Neural cell (in vitro differentiated cells): ENCODE data around the gene BOD1L2. TPM values are rescaled to one million over a fixed set of nuclear protein-coding genes. Genes with fewer than 3 reads are reported as not detected.

Experiments used
- H2AFZ ChIP-seq: fragments of 200-600, 300-800 bp; sonication (generic), shearing (Covaris generic); 2 replicates; pipeline ENCODE4 v1.6.0; 2014; ENCODE audit warnings: low read depth, mild to moderate bottlenecking, antibody characterized with exemption, low read length, moderate library complexity
- H3F3A ChIP-seq: fragments of 200-600 bp; shearing (Covaris generic); 2 replicates; pipeline ENCODE4 v1.6.1; 2016; ENCODE audit warnings: mild to moderate bottlenecking, moderate library complexity, mixed read lengths, antibody characterized with exemption, low read length; ENCODE audit not compliant: insufficient read depth, poor library complexity, severe bottlenecking
- H3K27ac ChIP-seq: fragments of 200-600, 300-800 bp; sonication (generic), shearing (Covaris generic); 2 replicates; pipeline ENCODE4 v1.5.1; 2014; ENCODE audit warnings: mild to moderate bottlenecking, low read length, moderate library complexity
- H3K27me3 ChIP-seq: fragments of 300-800, 200-600 bp; sonication (generic), shearing (Covaris generic); 2 replicates; pipeline ENCODE4 v1.6.0; 2014; ENCODE audit warnings: mild to moderate bottlenecking, low read depth, low read length, moderate library complexity; ENCODE audit not compliant: insufficient read depth
- H3K36me3 ChIP-seq: fragments of 300-800, 200-600 bp; sonication (generic), shearing (Covaris generic); 2 replicates; pipeline ENCODE4 v1.5.1; 2014; ENCODE audit warnings: mild to moderate bottlenecking, antibody characterized with exemption, low read length, moderate library complexity; ENCODE audit not compliant: insufficient read depth
- H3K4me2 ChIP-seq: fragments of 300-800, 200-600 bp; sonication (generic), shearing (Covaris generic); 2 replicates; pipeline ENCODE4 v1.6.0; 2014; ENCODE audit warnings: mild to moderate bottlenecking, low read length
- H3K4me3 ChIP-seq: fragments of 300-800, 200-600 bp; sonication (generic), shearing (Covaris generic); 2 replicates; pipeline ENCODE4 v1.5.1; 2014; ENCODE audit warnings: mild to moderate bottlenecking, low read length, moderate library complexity
- H3K79me2 ChIP-seq: fragments of 200-600 bp; shearing (Covaris generic); replicated peaks from 2 replicates; pipeline ENCODE4 v1.6.0; 2014; ENCODE audit warnings: mild to moderate bottlenecking, low read length, moderate library complexity; ENCODE audit not compliant: insufficient read depth
- H3K9ac ChIP-seq: fragments of 300-800, 200-600 bp; sonication (generic), shearing (Covaris generic); 2 replicates; pipeline ENCODE4 v1.6.1; 2016; ENCODE audit warnings: mild to moderate bottlenecking, low read length, mixed read lengths
- H3K9me2 ChIP-seq: fragments of 200-600 bp; shearing (Covaris generic); 2 replicates; pipeline ENCODE4 v1.6.1; 2016; ENCODE audit warnings: mild to moderate bottlenecking, low read length, mixed read lengths; ENCODE audit not compliant: insufficient read depth
- H3K9me3 ChIP-seq: fragments of 200-600, 300-800 bp; sonication (generic), shearing (Covaris generic); 2 replicates; pipeline ENCODE4 v1.6.1; 2016; ENCODE audit warnings: mild to moderate bottlenecking, mixed run types, low read length, moderate library complexity, mixed read lengths
- H4K20me1 ChIP-seq: fragments of 200-600 bp; shearing (Covaris generic); 2 replicates; pipeline ENCODE4 v1.6.1; 2016; ENCODE audit warnings: mild to moderate bottlenecking, mixed run types; ENCODE audit not compliant: insufficient read depth
- CTCF ChIP-seq: fragments of 450-650 bp; IDR thresholded peaks from 2 replicates; pipeline ENCODE4 v1.5.1; 2014; ENCODE audit warnings: antibody characterized with exemption, mild to moderate bottlenecking, moderate library complexity; ENCODE audit not compliant: poor library complexity, severe bottlenecking
- EP300 ChIP-seq: fragments of 450-650 bp; conservative IDR thresholded peaks from 2 replicates; pipeline ENCODE4 v1.6.1; 2014; ENCODE audit warnings: antibody characterized with exemption, mild to moderate bottlenecking, moderate library complexity; ENCODE audit not compliant: poor library complexity, severe bottlenecking
- EZH2 ChIP-seq: fragments of 200-600, 300-800 bp; shearing (Covaris generic), sonication (generic); IDR thresholded peaks from 2 replicates; pipeline ENCODE4 v1.6.1; 2014; ENCODE audit warnings: antibody characterized with exemption, low read length, borderline replicate concordance, mild to moderate bottlenecking; ENCODE audit not compliant: insufficient read depth, poor library complexity, severe bottlenecking
- MXI1 ChIP-seq: fragments of 450-650 bp; conservative IDR thresholded peaks from 2 replicates; pipeline ENCODE4 v1.6.1; 2014; ENCODE audit warnings: antibody characterized with exemption, mild to moderate bottlenecking; ENCODE audit not compliant: poor library complexity, severe bottlenecking
- POLR2AphosphoS5 ChIP-seq: IDR thresholded peaks from 2 replicates; pipeline ENCODE4 v1.6.1; 2012
- RAD21 ChIP-seq: fragments of 450-650 bp; conservative IDR thresholded peaks from 2 replicates; pipeline ENCODE4 v1.6.1; 2014; ENCODE audit warnings: antibody characterized with exemption, mild to moderate bottlenecking, moderate library complexity
- REST ChIP-seq: IDR thresholded peaks from 2 replicates; pipeline ENCODE4 v1.6.1; 2012; ENCODE audit warnings: borderline replicate concordance
- SMC3 ChIP-seq: fragments of 450-650 bp; conservative IDR thresholded peaks from 2 replicates; pipeline ENCODE4 v1.6.1; 2014; ENCODE audit warnings: antibody characterized with exemption, mild to moderate bottlenecking, moderate library complexity; ENCODE audit not compliant: poor library complexity
- TAF1 ChIP-seq: IDR thresholded peaks from 2 replicates; pipeline ENCODE4 v1.6.1; 2012; ENCODE audit warnings: low read depth
- polyA plus RNA-seq: library from polyadenylated mRNA; depleted of rRNA; stranded (reverse); fragments of >200 nt; gene quantifications from 2 replicates; pipeline ENCODE4 v1.2.3, GENCODE V29; 2014

BOD1L2 gene
- polyA plus RNA-seq, 1 donor from 2014 or later: not detected

- Histone ChIP-seq H3F3A (no peaks in the 10 kb centered on the region), H4K20me1 (no peaks in the 10 kb centered on the region), H3K79me2 (no peaks in the 10 kb centered on the region), H2AFZ (no peak overlapping the region), H3K9ac (no peak overlapping the region), H3K27me3 (no peaks in the 10 kb centered on the region), H3K9me2 (no peaks in the 10 kb centered on the region), H3K9me3 (no peaks in the 10 kb centered on the region), H3K4me2 (no peak overlapping the region), H3K27ac (no peak overlapping the region), H3K36me3 (no peaks in the 10 kb centered on the region), H3K4me3 (no peak overlapping the region)
- no peak for TF ChIP-seq SMC3
- no peak for TF ChIP-seq EZH2
- no peak for TF ChIP-seq POLR2AphosphoS5
- TF ChIP-seq TAF1: no peak
- TF ChIP-seq MXI1: no peak
- TF ChIP-seq REST: no peak
- TF ChIP-seq RAD21: no peak
- no peak for TF ChIP-seq EP300
- TF ChIP-seq CTCF: no peak
Observed at GRCh38 chr18:57150828-57151227, 3.9 kb downstream of the BOD1L2 start.

- no peak overlapping the region for H2AFZ ChIP-seq
- H3K27ac ChIP-seq: no peak overlapping the region
- no peaks in the 10 kb centered on the region for H3F3A ChIP-seq
- H3K79me2 ChIP-seq: no peaks in the 10 kb centered on the region
- no peaks in the 10 kb centered on the region for H3K36me3 ChIP-seq
- H3K9me3 ChIP-seq: no peaks in the 10 kb centered on the region
- no peak for TF ChIP-seq EZH2
- no peak for TF ChIP-seq EP300
- TF ChIP-seq MXI1: no peak
- TF ChIP-seq CTCF: no peak
- no peak for TF ChIP-seq POLR2AphosphoS5
- no peak for TF ChIP-seq RAD21
- TF ChIP-seq REST: no peak
- no peak for TF ChIP-seq TAF1
- no peak for TF ChIP-seq SMC3
- H3K27me3 ChIP-seq: no peaks in the 10 kb centered on the region
- H3K4me3 ChIP-seq: no peak overlapping the region
- H4K20me1 ChIP-seq: no peaks in the 10 kb centered on the region
- no peaks in the 10 kb centered on the region for H3K9me2 ChIP-seq
- no peak overlapping the region for H3K4me2 ChIP-seq
- H3K9ac ChIP-seq: no peak overlapping the region
Observed at GRCh38 chr18:57154191-57154830, 7.4 kb downstream of the BOD1L2 start.
